Measurements from ENCODE around the gene CBLN3. TPM values are rescaled to one million over a fixed set of nuclear protein-coding genes. Genes with fewer than 3 reads are reported as not detected.

The CBLN3 gene
- total RNA-seq, 1 donor from 2014 or later = not detected

DNA sequence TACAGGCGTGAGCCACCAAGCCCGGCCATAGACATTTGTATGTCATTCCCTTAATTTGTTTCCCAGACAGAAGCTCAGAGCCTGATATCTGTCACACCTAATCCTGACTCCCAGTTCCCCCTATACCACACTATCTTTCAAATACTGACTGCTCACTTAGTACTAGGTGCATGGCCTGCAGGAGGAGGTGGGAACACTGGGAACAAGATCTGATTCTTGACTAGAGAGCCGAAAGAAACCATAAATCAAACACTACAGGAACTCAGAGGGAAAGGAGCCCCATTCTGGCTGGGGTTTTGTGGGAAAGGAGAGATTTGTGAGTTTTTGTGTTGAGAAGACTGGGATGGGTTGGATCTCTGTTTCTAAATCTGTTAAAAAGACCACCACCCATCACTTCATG, 5.2 kb upstream of the CBLN3 start:
- H3K36me3 Mint-ChIP-seq = peaks cover 13% of the 10 kb centered on the region
- TF ChIP-seq, protein P1, sequence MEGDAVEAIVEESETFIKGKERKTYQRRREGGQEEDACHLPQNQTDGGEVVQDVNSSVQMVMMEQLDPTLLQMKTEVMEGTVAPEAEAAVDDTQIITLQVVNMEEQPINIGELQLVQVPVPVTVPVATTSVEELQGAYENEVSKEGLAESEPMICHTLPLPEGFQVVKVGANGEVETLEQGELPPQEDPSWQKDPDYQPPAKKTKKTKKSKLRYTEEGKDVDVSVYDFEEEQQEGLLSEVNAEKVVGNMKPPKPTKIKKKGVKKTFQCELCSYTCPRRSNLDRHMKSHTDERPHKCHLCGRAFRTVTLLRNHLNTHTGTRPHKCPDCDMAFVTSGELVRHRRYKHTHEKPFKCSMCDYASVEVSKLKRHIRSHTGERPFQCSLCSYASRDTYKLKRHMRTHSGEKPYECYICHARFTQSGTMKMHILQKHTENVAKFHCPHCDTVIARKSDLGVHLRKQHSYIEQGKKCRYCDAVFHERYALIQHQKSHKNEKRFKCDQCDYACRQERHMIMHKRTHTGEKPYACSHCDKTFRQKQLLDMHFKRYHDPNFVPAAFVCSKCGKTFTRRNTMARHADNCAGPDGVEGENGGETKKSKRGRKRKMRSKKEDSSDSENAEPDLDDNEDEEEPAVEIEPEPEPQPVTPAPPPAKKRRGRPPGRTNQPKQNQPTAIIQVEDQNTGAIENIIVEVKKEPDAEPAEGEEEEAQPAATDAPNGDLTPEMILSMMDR (IDR thresholded peaks at IDR 0.05) = no peak
- TF ChIP-seq EZH2phosphoT487 (IDR thresholded peaks at IDR 0.05) = no peak
- TF ChIP-seq EZH2 (IDR thresholded peaks at IDR 0.05) = no peak

DNA sequence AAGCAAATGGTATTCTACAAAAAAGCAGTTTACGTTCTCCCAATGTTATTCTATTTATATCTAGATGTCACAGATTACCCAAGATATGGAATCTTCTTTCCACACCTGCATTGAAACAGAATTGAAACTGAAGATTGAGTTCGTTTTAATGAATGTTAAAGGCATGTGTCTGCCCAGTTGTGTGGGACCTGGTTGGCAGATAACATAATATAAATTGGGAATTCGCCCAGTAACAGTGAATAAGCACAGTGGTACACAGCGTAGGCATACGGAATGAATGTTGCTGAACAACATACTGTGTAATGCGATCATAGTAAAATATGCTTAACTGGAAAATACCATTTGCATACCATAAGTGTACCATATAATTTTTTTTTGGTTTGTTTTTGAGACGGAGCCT, 4.6 kb upstream of the CBLN3 start:
- H3K9me3 ChIP-seq (ENCODE audit: low read depth) = no peaks in the 10 kb centered on the region
- H3F3A ChIP-seq (ENCODE audit: low read depth) = peaks cover 30% of the 10 kb centered on the region
- H3K27ac Mint-ChIP-seq = no peak overlapping the region
- no peak for DNase-seq (ENCODE audit: low spot score)
- H3K4me2 ChIP-seq = no peak overlapping the region
- peaks cover 4% of the 10 kb centered on the region for H3K79me2 ChIP-seq (ENCODE audit: low read depth)
- H3K4me1 ChIP-seq = no peaks in the 10 kb centered on the region
- no peak overlapping the region for H3K9ac ChIP-seq
- peaks cover 12% of the 10 kb centered on the region for H3K36me3 Mint-ChIP-seq
- no peaks in the 10 kb centered on the region for H3K36me3 ChIP-seq
- H3K4me3 Mint-ChIP-seq = no peak overlapping the region
- H4K20me1 ChIP-seq (ENCODE audit: low read depth) = peaks cover 40% of the 10 kb centered on the region
- peaks cover 4% of the 10 kb centered on the region for H3K27me3 ChIP-seq
- H3K4me1 Mint-ChIP-seq = peaks cover 21% of the 10 kb centered on the region
- no peak overlapping the region for H2AFZ ChIP-seq (replicated peaks)
- no peaks in the 10 kb centered on the region for H3K9me3 Mint-ChIP-seq
- TF ChIP-seq EZH2phosphoT487 (IDR thresholded peaks at IDR 0.05) = no peak
- TF ChIP-seq, protein P1 (IDR thresholded peaks at IDR 0.05) = no peak
- TF ChIP-seq EZH2 (IDR thresholded peaks at IDR 0.05) = no peak
- H3K27ac ChIP-seq = no peak overlapping the region
- H3K4me3 ChIP-seq = no peak overlapping the region
- peaks cover 10% of the 10 kb centered on the region for H3K27me3 Mint-ChIP-seq (ENCODE audit: insufficient read depth, low read depth)

More for the DNA sequence above, 5.2 kb upstream of the CBLN3 start:
- Histone ChIP-seq H4K20me1 (ENCODE audit: low read depth) (peaks cover 40% of the 10 kb centered on the region), H3K9ac (no peak overlapping the region), H3K4me1 (no peaks in the 10 kb centered on the region), H3K4me2 (no peak overlapping the region), H3K9me3 (ENCODE audit: low read depth) (no peaks in the 10 kb centered on the region), H3K79me2 (ENCODE audit: low read depth) (peaks cover 4% of the 10 kb centered on the region), H3F3A (ENCODE audit: low read depth) (peaks cover 27% of the 10 kb centered on the region), H3K27ac (no peak overlapping the region), H3K27me3 (no peaks in the 10 kb centered on the region), H2AFZ (replicated peaks) (no peak overlapping the region), H3K4me3 (no peak overlapping the region), H3K36me3 (no peaks in the 10 kb centered on the region)
- H3K9me3 Mint-ChIP-seq = no peaks in the 10 kb centered on the region
- no peak overlapping the region for H3K27ac Mint-ChIP-seq
- peaks cover 15% of the 10 kb centered on the region for H3K4me1 Mint-ChIP-seq
- DNase-seq (ENCODE audit: low spot score) = no peak
- peak overlapping the region; percentile 38 for H3K4me3 Mint-ChIP-seq
- H3K27me3 Mint-ChIP-seq (ENCODE audit: insufficient read depth, low read depth) = peaks cover 9% of the 10 kb centered on the region

GRCh38 chr14:24432259-24433131, 3.0 kb upstream of the CBLN3 start:
- H3K27me3 ChIP-seq = peaks cover 16% of the 10 kb centered on the region
- H3K4me2 ChIP-seq = no peak overlapping the region
- peaks cover 35% of the 10 kb centered on the region for H4K20me1 ChIP-seq (ENCODE audit: low read depth)
- H3K9me3 ChIP-seq (ENCODE audit: low read depth) = no peaks in the 10 kb centered on the region
- H3K79me2 ChIP-seq (ENCODE audit: low read depth) = peaks cover 4% of the 10 kb centered on the region
- no peak overlapping the region for H3K9ac ChIP-seq
- Mint-ChIP-seq H3K27me3 (ENCODE audit: insufficient read depth, low read depth) (peaks cover 7% of the 10 kb centered on the region), H3K4me1 (peaks cover 22% of the 10 kb centered on the region), H3K27ac (no peak overlapping the region), H3K4me3 (no peak overlapping the region), H3K36me3 (peaks cover 5% of the 10 kb centered on the region), H3K9me3 (no peaks in the 10 kb centered on the region)
- no peak overlapping the region for H2AFZ ChIP-seq (replicated peaks)
- no peak for DNase-seq (ENCODE audit: low spot score)
- H3F3A ChIP-seq (ENCODE audit: low read depth) = peaks cover 29% of the 10 kb centered on the region
- no peaks in the 10 kb centered on the region for H3K4me1 ChIP-seq
- TF ChIP-seq EZH2phosphoT487 (IDR thresholded peaks at IDR 0.05) (no peak), EZH2 (IDR thresholded peaks at IDR 0.05) (no peak)
- TF ChIP-seq, protein P1 (IDR thresholded peaks at IDR 0.05) = no peak
- H3K27ac ChIP-seq = no peak overlapping the region
- H3K36me3 ChIP-seq = no peaks in the 10 kb centered on the region
- no peak overlapping the region for H3K4me3 ChIP-seq

Data from neural progenitor cell (in vitro differentiated cells).